Fibroblast of the aortic adventitia (primary cell): ENCODE data around the gene RIMS3. TPM values are rescaled to one million over a fixed set of nuclear protein-coding genes. Genes with fewer than 3 reads are reported as not detected.
"Not testable (repeated sequence)": the region's sequence is repeated elsewhere in the genome, so short reads cannot be mapped to it uniquely, and the experiment has no call there.

Experiments
- DNase-seq: peaks from one replicate; pipeline ENCODE4 v3.0.0-alpha.2; 2010; ENCODE audit warnings: low read depth
- H3K4me3 ChIP-seq: 2 replicates; pipeline ENCODE4 v1.5.1; 2011; ENCODE audit warnings: low read depth, mild to moderate bottlenecking, control low read depth, low read length, moderate library complexity
- total RNA-seq: library from RNA; depleted of rRNA; stranded (reverse); fragments of >200 nt; gene quantifications from 2 replicates; pipeline ENCODE4 v1.2.3, GENCODE V29; 2012; ENCODE audit warnings: low replicate concordance
- TF ChIP-seq, protein P1 (sequence below): IDR thresholded peaks from 2 replicates; pipeline ENCODE4 v1.5.1; 2011; ENCODE audit warnings: mild to moderate bottlenecking, low read length, control low read depth, inconsistent platforms; ENCODE audit not compliant: insufficient read depth

The RIMS3 gene
- total RNA-seq, 1 donor: 0.36 TPM

DNA sequence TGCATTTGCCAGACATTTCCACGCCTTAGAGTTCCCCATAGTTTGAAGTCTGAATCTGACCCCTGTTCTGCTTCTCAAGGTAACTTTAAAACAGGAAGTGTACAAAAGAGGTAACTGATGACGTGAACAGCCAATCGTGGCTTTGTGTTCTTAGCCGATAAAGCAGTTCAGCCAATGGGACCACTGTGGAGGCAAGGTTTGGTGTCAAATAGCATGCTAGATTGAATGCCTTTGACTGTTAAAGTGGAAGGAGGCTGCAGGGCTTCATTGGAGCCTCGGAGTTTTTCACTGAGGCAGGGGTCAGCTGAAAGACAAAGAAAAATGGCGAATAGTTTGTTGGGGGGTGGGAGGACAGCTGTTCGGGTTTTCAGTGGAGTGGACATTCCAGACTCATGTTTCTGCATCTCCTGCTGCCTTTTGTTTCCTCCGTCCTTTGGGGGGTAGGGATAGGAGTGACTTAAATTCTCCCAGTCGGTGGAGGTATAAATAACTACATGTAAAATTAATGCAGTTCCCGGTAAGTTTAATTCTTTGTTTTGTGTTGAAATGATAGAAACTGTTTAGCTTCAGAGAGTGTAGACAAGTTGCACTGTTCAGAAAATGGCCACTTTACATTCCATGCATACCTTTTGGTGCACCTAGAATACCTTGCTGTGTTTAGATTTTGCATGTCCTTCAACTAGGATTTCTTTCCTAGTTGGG is 43.8 kb upstream of the RIMS3 start:
- H3K4me3 ChIP-seq: peak overlapping the region; percentile 73
- TF ChIP-seq, protein P1, sequence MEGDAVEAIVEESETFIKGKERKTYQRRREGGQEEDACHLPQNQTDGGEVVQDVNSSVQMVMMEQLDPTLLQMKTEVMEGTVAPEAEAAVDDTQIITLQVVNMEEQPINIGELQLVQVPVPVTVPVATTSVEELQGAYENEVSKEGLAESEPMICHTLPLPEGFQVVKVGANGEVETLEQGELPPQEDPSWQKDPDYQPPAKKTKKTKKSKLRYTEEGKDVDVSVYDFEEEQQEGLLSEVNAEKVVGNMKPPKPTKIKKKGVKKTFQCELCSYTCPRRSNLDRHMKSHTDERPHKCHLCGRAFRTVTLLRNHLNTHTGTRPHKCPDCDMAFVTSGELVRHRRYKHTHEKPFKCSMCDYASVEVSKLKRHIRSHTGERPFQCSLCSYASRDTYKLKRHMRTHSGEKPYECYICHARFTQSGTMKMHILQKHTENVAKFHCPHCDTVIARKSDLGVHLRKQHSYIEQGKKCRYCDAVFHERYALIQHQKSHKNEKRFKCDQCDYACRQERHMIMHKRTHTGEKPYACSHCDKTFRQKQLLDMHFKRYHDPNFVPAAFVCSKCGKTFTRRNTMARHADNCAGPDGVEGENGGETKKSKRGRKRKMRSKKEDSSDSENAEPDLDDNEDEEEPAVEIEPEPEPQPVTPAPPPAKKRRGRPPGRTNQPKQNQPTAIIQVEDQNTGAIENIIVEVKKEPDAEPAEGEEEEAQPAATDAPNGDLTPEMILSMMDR: no peak
- DNase-seq: peak; percentile 98

DNA sequence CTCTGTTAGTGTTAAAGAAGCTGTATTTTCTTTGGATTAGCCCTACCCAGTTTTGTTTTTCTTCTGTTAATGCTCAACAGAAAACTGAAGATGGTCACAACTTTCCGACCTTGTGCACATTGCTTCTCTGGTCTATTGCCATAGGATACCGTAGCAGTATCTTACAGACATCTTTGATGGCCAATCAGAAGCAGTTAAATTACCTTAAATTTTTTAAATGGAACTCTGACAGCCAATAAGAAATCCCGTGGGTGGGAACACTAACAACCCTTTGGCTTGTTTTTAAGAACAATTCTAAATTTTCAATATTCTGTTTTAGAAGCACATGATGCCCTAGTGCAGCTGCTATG is 43.2 kb upstream of the RIMS3 start:
- peak; percentile 95 for DNase-seq

GRCh38 chr1:40706626-40707025 is 41.1 kb upstream of the RIMS3 start:
- no peak for DNase-seq
- H3K4me3 ChIP-seq: no peak overlapping the region
- TF ChIP-seq, protein P1: no peak

More for the DNA sequence above, 43.2 kb upstream of the RIMS3 start:
- TF ChIP-seq, protein P1: no peak
- H3K4me3 ChIP-seq: peak overlapping the region; percentile 73

DNA sequence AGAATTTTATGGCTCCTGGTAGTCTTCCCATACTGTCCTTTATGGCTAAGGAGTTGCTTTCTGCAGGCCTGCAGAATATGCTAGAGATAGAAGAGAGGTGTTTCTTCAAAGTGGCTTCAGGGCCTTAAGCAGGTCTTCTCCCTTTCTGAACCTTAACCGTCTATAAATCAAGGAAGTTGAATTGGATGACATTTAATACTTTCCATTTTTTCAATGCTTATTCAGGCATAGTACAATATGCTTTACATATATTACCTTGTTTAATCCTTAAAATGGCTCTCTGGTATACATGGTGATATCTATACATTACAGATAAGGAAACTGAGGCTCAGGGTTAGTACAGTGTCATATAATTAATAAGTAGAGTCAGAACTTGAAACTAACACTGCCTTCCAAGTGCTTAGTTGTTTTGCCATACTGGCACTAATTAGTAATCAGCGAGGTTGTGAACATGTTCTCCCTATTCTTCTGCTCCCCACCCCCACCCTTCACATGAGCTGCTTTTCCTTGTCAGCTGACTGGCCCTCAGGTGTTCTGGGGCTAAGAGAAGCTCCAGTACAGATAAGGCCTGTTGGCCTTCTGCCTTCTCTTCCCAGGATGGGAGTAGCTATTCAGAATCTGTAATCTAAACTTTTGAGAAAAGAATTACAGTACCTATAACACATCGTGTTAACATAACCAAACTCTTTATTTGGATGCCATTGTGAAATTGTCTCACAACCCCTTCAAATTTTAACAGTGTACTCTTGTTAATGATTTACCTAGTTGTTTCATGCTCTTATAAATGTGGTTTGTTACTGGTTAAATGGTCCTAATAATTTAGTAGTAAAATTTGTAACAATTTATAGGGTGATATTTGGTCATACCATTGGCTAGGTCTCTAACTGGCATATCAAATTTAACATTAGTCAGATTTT is 39.6 kb upstream of the RIMS3 start:
- H3K4me3 ChIP-seq: no peak overlapping the region
- TF ChIP-seq, protein P1: no peak
- no peak for DNase-seq

- H3K4me3 ChIP-seq: no peak overlapping the region
- TF ChIP-seq, protein P1: peak; percentile 4
- DNase-seq: peak; percentile 69
These were observed 37.8 kb upstream of the RIMS3 start for GRCh38 chr1:40703316-40703715.

- not testable (repeated sequence) for H3K4me3 ChIP-seq, DNase-seq
These were observed 37.3 kb upstream of the RIMS3 start for GRCh38 chr1:40702810-40703209.

GRCh38 chr1:40701684-40702083 is 36.2 kb upstream of the RIMS3 start:
- TF ChIP-seq, protein P1: no peak
- DNase-seq: no peak
- no peak overlapping the region for H3K4me3 ChIP-seq
